ENCODE results near the gene SARDH. TPM values are rescaled to one million over a fixed set of nuclear protein-coding genes. Genes with fewer than 3 reads are reported as not detected.
A peak's percentile ranks its signal among the peaks of the same experiment; 100 is the strongest.

Gene SARDH
- total RNA-seq, 1 experiment from 2014 or later = 15.7 TPM

GRCh38 chr9:133779516-133780403 is 41.6 kb upstream of the SARDH start:
- Histone ChIP-seq H3K27ac (no peak overlapping the region), H3K4me1 (no peaks in the 10 kb centered on the region), H3K27me3 (no peaks in the 10 kb centered on the region), H3K36me3 (peaks cover 46% of the 10 kb centered on the region), H3K9me3 (replicated peaks) (peaks cover under 1% of the 10 kb centered on the region; the same call in 1 of the 2 replicates), H3K4me3 (no peak overlapping the region)
- DNase-seq = no peak

- peaks cover 7% of the 10 kb centered on the region for H3K9me3 ChIP-seq (replicated peaks)
- H3K4me1 ChIP-seq = no peaks in the 10 kb centered on the region
- H3K36me3 ChIP-seq = peaks cover 52% of the 10 kb centered on the region
- H3K27me3 ChIP-seq = no peaks in the 10 kb centered on the region
- H3K27ac ChIP-seq = no peak overlapping the region
- no peak overlapping the region for H3K4me3 ChIP-seq
- no peak for DNase-seq
These were observed 40.9 kb upstream of the SARDH start for GRCh38 chr9:133779081-133779480.

GRCh38 chr9:133778336-133779013 is 40.3 kb upstream of the SARDH start:
- Histone ChIP-seq H3K9me3 (replicated peaks) (peaks cover 12% of the 10 kb centered on the region), H3K36me3 (peaks cover 57% of the 10 kb centered on the region), H3K4me1 (no peaks in the 10 kb centered on the region), H3K27me3 (no peaks in the 10 kb centered on the region), H3K27ac (no peak overlapping the region), H3K4me3 (no peak overlapping the region)
- DNase-seq = no peak

- peaks cover 12% of the 10 kb centered on the region for H3K9me3 ChIP-seq (replicated peaks)
- DNase-seq = no peak
- H3K27me3 ChIP-seq = no peaks in the 10 kb centered on the region
- H3K36me3 ChIP-seq = peaks cover 61% of the 10 kb centered on the region
- no peak overlapping the region for H3K27ac ChIP-seq
- no peak overlapping the region for H3K4me3 ChIP-seq
- no peaks in the 10 kb centered on the region for H3K4me1 ChIP-seq
These were observed 39.7 kb upstream of the SARDH start for GRCh38 chr9:133777871-133778270.

GRCh38 chr9:133777068-133777791 is 39.1 kb upstream of the SARDH start:
- peaks cover 61% of the 10 kb centered on the region for H3K36me3 ChIP-seq
- no peak for DNase-seq
- H3K4me1 ChIP-seq = no peaks in the 10 kb centered on the region
- peaks cover 12% of the 10 kb centered on the region for H3K9me3 ChIP-seq (replicated peaks)
- H3K27ac ChIP-seq = no peak overlapping the region
- H3K27me3 ChIP-seq = no peaks in the 10 kb centered on the region
- H3K4me3 ChIP-seq = no peak overlapping the region

- no peaks in the 10 kb centered on the region for H3K27me3 ChIP-seq
- H3K4me3 ChIP-seq = no peak overlapping the region
- H3K9me3 ChIP-seq (replicated peaks) = peaks cover 12% of the 10 kb centered on the region
- no peak overlapping the region for H3K27ac ChIP-seq
- H3K36me3 ChIP-seq = peaks cover 68% of the 10 kb centered on the region
- DNase-seq = no peak
- no peaks in the 10 kb centered on the region for H3K4me1 ChIP-seq
These were observed 38.1 kb upstream of the SARDH start for GRCh38 chr9:133775951-133776905.

- H3K27me3 ChIP-seq = no peaks in the 10 kb centered on the region
- DNase-seq = no peak
- H3K9me3 ChIP-seq (replicated peaks) = peaks cover 12% of the 10 kb centered on the region
- H3K27ac ChIP-seq = no peak overlapping the region
- no peak overlapping the region for H3K4me3 ChIP-seq
- no peaks in the 10 kb centered on the region for H3K4me1 ChIP-seq
- H3K36me3 ChIP-seq = peaks cover 65% of the 10 kb centered on the region
These were observed 37.1 kb upstream of the SARDH start for GRCh38 chr9:133775291-133775690.

GRCh38 chr9:133774799-133775198 is 36.6 kb upstream of the SARDH start:
- DNase-seq = no peak
- Histone ChIP-seq H3K27ac (no peak overlapping the region), H3K36me3 (peaks cover 70% of the 10 kb centered on the region), H3K4me3 (no peak overlapping the region), H3K9me3 (replicated peaks) (peaks cover 12% of the 10 kb centered on the region), H3K27me3 (no peaks in the 10 kb centered on the region), H3K4me1 (no peaks in the 10 kb centered on the region)

- no peak overlapping the region for H3K27ac ChIP-seq
- no peaks in the 10 kb centered on the region for H3K27me3 ChIP-seq
- no peak overlapping the region for H3K4me3 ChIP-seq
- peaks cover 75% of the 10 kb centered on the region for H3K36me3 ChIP-seq
- peaks cover 12% of the 10 kb centered on the region for H3K9me3 ChIP-seq (replicated peaks)
- no peak for DNase-seq
- no peaks in the 10 kb centered on the region for H3K4me1 ChIP-seq
These were observed 35.9 kb upstream of the SARDH start for GRCh38 chr9:133773889-133774655.

- Histone ChIP-seq H3K36me3 (peaks cover 81% of the 10 kb centered on the region), H3K9me3 (replicated peaks) (peaks cover 12% of the 10 kb centered on the region), H3K27me3 (no peaks in the 10 kb centered on the region), H3K27ac (no peak overlapping the region), H3K4me3 (no peak overlapping the region), H3K4me1 (no peaks in the 10 kb centered on the region)
- no peak for DNase-seq
These were observed 34.4 kb upstream of the SARDH start for GRCh38 chr9:133772581-133772980.

GRCh38 chr9:133771486-133772482 is 33.6 kb upstream of the SARDH start:
- Histone ChIP-seq H3K4me1 (no peaks in the 10 kb centered on the region), H3K27ac (no peak overlapping the region), H3K4me3 (no peak overlapping the region), H3K27me3 (no peaks in the 10 kb centered on the region), H3K36me3 (peaks cover 81% of the 10 kb centered on the region), H3K9me3 (replicated peaks) (peaks cover 18% of the 10 kb centered on the region)
- DNase-seq = no peak

GRCh38 chr9:133770076-133770777 is 32.1 kb upstream of the SARDH start:
- no peak overlapping the region for H3K4me3 ChIP-seq
- no peaks in the 10 kb centered on the region for H3K27me3 ChIP-seq
- no peak overlapping the region for H3K27ac ChIP-seq
- H3K4me1 ChIP-seq = no peaks in the 10 kb centered on the region
- H3K9me3 ChIP-seq (replicated peaks) = peaks cover 19% of the 10 kb centered on the region
- DNase-seq = peak in 1 of 2 experiments; percentile 6
- peaks cover 78% of the 10 kb centered on the region for H3K36me3 ChIP-seq
